Activated CD4-positive, CD25-positive, alpha-beta regulatory T cell treated with anti-CD3 and anti-CD28 coated beads, Interleukin-2, amount 50 U/mL, for 16 hours (primary cell): ENCODE data around the gene SNAP25.

Experiments used
- DNase-seq: peaks from one replicate; pipeline ENCODE4 v3.0.0-alpha.2; 2020; ENCODE audit warnings: low read depth, low spot score

Gene SNAP25

GRCh38 chr20:10332656-10333415 lies 114.2 kb downstream of the SNAP25 start:
- DNase-seq = no peak

- DNase-seq = no peak
Measured at GRCh38 chr20:10336959-10337729, 118.5 kb downstream of the SNAP25 start.

DNA sequence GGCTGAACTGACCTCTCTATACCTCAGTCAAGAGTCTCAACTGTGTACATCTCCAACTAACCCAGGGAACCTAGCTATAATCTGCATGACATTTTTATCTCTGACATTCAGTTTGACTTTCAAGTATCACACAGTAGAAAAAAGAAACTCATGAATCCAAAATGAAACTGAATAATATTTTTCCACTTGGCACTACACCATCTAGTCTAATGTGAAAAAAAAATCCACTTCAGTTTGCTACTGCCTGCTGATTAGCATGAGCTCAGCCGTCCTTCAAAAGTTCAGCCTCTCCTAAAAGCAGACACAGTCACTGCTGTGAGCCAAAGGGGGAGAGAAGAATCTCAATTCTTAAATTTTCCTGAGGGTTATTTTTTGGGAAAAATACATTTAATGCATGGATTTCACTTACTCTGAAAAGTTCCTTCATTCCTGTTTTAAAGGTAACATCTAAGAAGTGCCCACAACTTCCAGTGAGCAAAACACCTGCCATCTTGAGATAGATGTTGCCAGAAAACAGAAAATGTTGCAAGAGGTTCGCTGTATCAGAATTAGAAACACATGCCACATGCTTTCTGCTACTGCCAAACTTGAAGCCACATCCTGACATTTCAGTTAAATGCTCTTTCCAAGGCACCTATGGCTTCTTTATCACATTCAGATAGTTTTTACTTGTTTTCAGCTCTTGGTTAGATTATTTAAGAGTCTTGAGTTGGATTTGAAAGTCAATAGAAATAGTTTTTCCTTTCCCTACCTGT lies 120.0 kb downstream of the SNAP25 start:
- DNase-seq = no peak

DNA sequence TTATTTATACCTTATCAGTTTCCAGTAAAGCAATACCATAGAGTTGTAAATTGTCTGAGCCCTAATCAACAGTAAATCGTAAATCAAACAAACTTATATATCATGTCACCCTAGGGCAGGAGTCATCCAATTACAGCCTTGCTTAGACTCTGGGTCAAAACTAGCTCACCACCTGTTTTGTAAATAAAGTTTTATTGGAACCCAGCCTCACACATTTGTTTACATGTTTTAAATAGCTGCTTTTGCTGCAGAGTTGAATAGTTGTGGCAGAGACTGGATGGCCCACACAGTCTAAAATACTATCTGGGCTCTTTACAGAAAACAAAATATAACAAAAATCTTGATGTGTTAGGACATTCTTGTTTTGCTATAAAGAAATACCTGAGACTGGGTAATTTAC lies 121.0 kb downstream of the SNAP25 start:
- DNase-seq = no peak

DNA sequence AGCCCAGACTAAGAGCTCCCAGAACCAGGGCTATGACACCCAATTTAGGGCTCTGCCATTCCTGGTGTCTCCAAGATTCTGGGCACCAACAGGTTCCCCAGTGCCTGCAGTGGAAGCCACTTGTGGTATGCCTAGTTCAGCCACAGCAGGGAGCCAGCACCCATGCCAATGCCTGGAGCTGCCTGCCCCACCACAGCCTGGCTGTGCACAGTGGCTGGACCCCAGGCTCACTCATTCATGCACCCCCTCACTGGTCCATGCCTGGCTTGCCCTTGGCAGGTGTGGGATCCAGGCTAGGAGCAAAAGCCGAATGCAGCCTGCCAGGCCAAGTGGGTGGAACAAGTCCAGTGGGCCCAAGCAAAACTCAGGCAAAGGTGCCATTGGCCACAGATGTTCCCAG lies 123.5 kb downstream of the SNAP25 start:
- no peak for DNase-seq

DNA sequence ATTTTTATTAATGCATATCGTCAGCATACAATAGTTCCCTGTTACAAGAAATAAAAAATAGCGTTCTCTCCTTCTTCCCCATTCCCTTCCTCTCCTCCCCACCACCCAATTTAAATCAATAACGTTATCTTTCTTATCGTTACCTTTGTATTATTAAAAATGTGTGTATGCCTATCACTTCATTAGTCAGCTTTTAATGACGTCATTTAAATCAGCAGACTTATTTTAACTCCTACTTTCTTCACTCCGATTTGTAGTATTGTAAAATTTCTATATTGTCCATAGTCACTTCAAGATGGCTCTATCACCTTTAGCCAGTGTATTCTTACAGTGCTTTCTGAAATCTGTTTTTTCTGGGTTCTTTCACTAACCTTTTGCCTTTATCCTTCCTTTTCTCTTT lies 126.3 kb downstream of the SNAP25 start:
- DNase-seq = no peak

DNA sequence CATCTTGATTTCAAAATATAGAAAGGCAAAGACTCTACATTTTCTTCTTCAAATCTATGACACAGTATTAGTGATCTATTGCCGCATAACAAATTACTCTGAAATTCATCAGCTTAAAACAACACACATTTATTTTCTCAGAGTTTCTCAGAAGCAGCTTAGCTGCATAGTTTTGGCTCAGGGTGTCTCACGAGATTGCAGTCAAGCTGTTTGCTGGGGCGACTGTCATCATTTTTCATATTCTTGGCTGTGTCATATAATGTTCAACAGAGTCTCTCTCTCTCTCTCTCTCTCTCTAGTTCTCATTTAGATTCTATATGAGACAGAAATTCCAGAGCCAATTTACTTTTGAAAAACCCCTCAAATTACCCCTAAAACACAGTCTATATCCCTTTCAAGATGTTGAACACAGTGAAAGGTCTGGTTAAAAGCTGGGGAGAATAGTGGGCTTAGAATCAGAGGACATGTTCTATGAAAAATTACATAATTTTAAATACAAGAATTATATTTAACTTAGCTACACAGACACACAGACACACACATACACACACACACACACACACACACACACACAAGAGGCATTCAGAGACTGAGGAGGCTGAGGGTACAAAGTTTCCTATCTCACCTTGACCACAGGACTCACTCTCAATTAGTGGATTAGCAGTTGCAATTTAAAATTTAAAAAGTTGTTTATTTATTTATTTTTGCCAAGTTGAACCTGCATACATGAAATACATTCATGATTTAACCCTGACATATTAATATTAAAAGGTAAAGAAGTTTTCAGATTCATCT lies 128.7 kb downstream of the SNAP25 start:
- DNase-seq = no peak

DNA sequence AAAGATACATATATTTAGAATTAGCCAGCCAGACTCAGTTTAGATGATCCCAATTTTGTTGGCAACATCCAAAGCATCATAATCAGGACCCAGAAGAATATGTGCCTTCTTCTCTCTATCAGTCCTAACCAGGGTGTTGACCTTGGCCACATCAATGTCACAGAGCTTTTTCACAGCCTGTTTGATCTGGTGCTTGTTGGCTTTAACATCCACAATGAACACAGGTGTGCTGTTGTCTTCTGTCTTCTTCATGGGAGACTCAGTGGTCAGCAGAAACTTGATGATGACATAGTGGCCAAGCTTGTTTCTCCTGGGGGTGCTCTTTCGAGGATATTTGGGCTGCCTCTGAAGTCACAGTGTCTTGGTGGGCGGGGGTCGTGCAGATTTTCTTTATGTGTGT lies 130.5 kb downstream of the SNAP25 start:
- no peak for DNase-seq

DNA sequence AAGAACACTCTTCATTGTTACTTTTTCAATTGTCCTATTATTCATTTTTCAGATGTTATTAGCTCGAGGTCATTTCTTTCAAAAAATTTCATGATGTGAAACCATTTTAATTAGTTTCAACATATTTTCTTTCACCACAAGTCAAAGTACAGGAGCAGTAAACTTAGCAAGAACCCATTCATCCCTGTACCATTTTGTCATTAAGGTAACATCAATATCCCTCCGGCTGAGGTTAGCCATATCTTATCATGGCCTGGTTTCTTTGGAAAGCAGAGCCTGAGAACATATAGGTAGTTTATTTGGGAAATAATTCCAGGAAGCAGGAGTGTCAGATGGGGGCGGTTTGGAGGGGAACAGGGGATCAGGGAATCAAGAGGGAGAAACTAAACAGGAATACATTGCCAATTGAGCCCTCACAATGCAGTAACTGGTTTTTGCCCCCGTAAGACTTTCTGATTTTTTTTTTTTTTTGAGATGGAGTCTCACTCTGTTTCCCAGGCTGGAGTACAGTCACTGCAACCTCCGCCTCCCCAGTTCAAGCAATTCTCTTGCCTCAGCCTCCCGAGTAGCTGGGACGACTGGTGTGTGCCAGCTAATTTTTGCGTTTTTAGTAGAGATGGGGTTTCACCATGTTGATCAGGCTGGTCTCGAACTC lies 131.7 kb downstream of the SNAP25 start:
- no peak for DNase-seq

DNA sequence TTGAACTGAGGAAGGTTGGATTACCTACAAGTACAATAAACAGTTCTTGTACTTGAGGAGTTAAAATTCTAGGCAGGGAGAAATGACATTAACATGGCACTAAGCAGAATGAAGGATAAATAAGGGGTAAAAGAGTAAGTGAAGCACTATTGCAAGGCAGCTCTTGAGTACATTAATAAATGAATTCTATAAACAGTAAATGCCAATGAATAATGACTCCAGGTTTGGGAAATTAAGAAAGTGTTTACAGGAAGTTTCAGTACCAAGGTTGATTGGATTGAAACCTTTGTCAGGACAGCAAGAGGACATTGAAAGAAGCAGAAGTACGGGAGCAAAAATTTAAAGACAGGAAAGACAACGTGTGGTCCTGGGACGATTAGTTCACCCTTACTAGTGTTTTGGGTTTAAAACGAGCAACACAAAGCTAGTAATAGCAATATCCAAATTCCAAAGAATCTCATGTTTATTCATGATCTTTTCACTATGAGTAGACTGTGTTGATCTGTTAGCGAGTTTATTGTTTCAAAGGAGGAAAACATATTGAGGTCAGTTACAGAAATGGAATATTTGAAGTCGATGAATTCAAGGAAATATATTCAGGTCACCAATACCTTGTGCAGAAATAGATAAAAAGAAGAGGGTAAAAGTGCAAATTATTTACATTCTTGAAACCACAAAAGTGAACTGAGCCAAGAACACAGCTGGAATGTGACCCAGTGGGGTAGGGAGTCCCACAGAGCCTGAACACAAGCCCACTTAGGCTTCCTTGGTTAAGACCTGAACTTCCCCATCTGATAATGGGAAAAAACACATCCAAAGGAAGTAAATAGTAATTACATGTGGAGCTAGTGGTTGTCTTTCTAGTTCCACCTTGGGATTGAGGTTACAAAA lies 134.5 kb downstream of the SNAP25 start:
- no peak for DNase-seq

- DNase-seq = no peak
Measured at GRCh38 chr20:10356628-10357027, 138.0 kb downstream of the SNAP25 start.
